ENCODE measurements around the gene TYW5.
A peak's percentile ranks its signal among the peaks of the same experiment; 100 is the strongest.

The TYW5 gene

DNA sequence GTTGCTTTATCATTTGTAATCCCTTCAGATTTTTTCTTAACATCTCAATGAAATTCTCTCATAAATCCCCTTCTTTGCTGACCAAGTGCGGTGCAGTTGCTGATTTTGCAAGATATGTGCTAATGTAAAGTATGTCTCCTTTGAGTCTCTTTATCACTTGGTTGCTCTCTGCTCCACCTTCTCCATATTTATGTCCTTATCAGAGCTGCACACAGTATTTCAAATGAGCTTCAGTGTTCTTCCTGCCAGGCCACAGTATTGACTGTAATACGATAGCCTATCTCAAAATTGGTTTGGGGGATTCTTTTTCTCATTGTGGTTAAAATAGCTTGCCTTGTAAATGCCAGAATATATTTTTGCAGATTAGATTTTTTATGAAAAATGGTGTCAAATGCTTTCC lies 32.3 kb upstream of the TYW5 start:
- POLR2A ChIA-PET, result no interaction called here
- TF ChIP-seq LEF1 (IDR thresholded peaks at IDR 0.05; ENCODE audit: borderline replicate concordance), result no peak
- no peak for TF ChIP-seq SP1 (IDR thresholded peaks at IDR 0.05)
- no peak for TF ChIP-seq L3MBTL2 (conservative IDR thresholded peaks at IDR 0.05)
- no peak for TF ChIP-seq SUZ12 (IDR thresholded peaks at IDR 0.05)
- no peak for TF ChIP-seq BHLHE40 (IDR thresholded peaks at IDR 0.05; ENCODE audit: borderline replicate concordance)
- no peak for TF ChIP-seq FOXM1 (IDR thresholded peaks at IDR 0.05; ENCODE audit: borderline replicate concordance)
- no peak for TF ChIP-seq NFRKB (IDR thresholded peaks at IDR 0.05)
- TF ChIP-seq ARNT (IDR thresholded peaks at IDR 0.05), result no peak
- no peak for TF ChIP-seq TARDBP (IDR thresholded peaks at IDR 0.05)
- no peak for TF ChIP-seq CTBP1 (IDR thresholded peaks at IDR 0.05; ENCODE audit: borderline replicate concordance)
- no peak for TF ChIP-seq HDGF (IDR thresholded peaks at IDR 0.05; ENCODE audit: borderline replicate concordance)
- TF ChIP-seq, protein P1, sequence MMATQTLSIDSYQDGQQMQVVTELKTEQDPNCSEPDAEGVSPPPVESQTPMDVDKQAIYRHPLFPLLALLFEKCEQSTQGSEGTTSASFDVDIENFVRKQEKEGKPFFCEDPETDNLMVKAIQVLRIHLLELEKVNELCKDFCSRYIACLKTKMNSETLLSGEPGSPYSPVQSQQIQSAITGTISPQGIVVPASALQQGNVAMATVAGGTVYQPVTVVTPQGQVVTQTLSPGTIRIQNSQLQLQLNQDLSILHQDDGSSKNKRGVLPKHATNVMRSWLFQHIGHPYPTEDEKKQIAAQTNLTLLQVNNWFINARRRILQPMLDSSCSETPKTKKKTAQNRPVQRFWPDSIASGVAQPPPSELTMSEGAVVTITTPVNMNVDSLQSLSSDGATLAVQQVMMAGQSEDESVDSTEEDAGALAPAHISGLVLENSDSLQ (IDR thresholded peaks at IDR 0.05), result no peak
- no peak for TF ChIP-seq ZNF384 (IDR thresholded peaks at IDR 0.05)
- TF ChIP-seq FOXA1 (IDR thresholded peaks at IDR 0.05), result no peak
- TF ChIP-seq FOXK2 (IDR thresholded peaks at IDR 0.05), result no peak
- TF ChIP-seq ELF4 (IDR thresholded peaks at IDR 0.05), result no peak
- CTCF ChIA-PET, result no interaction called here
- no peak for DNase-seq (ENCODE audit: extremely low spot score)

DNA sequence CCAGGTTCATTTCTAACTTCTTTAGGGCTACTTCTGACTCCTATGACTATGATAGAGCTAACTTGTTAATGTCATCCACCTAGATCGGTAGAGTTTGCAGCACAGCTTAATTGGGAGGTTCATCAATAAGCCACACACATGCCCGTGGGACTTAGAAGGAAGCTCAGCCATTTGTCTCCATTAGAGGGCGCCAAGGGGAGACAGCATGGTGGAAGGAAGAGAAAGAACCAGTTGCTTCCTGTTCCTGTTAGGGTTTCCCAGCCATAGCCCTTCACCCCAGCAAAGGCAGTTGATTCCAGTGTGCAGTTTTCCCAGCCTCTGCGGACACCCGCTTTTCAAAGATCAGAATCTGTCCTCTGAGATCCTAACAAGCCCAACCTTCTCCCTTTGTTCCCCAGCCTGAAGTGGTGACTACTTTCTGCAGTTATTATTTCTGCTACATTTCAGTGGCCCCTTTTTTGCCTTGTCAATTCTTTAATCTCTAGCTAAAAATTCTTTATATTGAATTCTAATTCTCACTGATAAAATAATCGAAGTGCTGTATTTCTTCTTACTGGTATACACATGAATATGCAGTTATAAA lies 30.4 kb upstream of the TYW5 start:
- CTCF ChIA-PET, result interaction anchor here (0.7 to 2.0 kb wide), 6 partner anchors 195 to 727 kb away, joined by 3 to 5 read pairs (median 4); no protein-coding TSS in a partner anchor
- POLR2A ChIA-PET, result no interaction called here
- TF ChIP-seq SUZ12 (IDR thresholded peaks at IDR 0.05) (no peak), FOXK2 (IDR thresholded peaks at IDR 0.05) (no peak), L3MBTL2 (conservative IDR thresholded peaks at IDR 0.05) (no peak), TARDBP (IDR thresholded peaks at IDR 0.05) (no peak), NFRKB (IDR thresholded peaks at IDR 0.05) (no peak), FOXA1 (IDR thresholded peaks at IDR 0.05) (no peak)
- peak; percentile 60 for DNase-seq (ENCODE audit: extremely low spot score)

- TF ChIP-seq HDGF (IDR thresholded peaks at IDR 0.05; ENCODE audit: borderline replicate concordance) (no peak), CTBP1 (IDR thresholded peaks at IDR 0.05; ENCODE audit: borderline replicate concordance) (no peak)
- ChIA-PET CTCF (interaction anchor here (0.6 to 2.0 kb wide), 3 partner anchors 12 to 497 kb away, joined by 3 to 5 read pairs (median 4); no protein-coding TSS in a partner anchor), POLR2A (interaction anchor here (0.8 kb wide), 1 partner anchor 151 kb away, joined by 3 read pairs; no protein-coding TSS in a partner anchor)
- DNase-seq (ENCODE audit: extremely low spot score), result no peak
Observed at GRCh38 chr2:199984755-199985154, 29.5 kb upstream of the TYW5 start.

GRCh38 chr2:199984159-199984558 lies 28.9 kb upstream of the TYW5 start:
- CTCF ChIA-PET, result interaction anchor here (0.6 to 2.0 kb wide), 3 partner anchors 11 to 497 kb away, joined by 3 to 5 read pairs (median 4); no protein-coding TSS in a partner anchor
- no peak for TF ChIP-seq NFRKB (IDR thresholded peaks at IDR 0.05)
- no peak for TF ChIP-seq TARDBP (IDR thresholded peaks at IDR 0.05)
- no peak for TF ChIP-seq L3MBTL2 (conservative IDR thresholded peaks at IDR 0.05)
- no peak for TF ChIP-seq ZNF384 (IDR thresholded peaks at IDR 0.05)
- POLR2A ChIA-PET, result no interaction called here
- DNase-seq (ENCODE audit: extremely low spot score), result no peak

- POLR2A ChIA-PET, result no interaction called here
- TF ChIP-seq SP1 (IDR thresholded peaks at IDR 0.05), result no peak
- no peak for TF ChIP-seq FOXM1 (IDR thresholded peaks at IDR 0.05; ENCODE audit: borderline replicate concordance)
- no peak for TF ChIP-seq TARDBP (IDR thresholded peaks at IDR 0.05)
- TF ChIP-seq HDGF (IDR thresholded peaks at IDR 0.05; ENCODE audit: borderline replicate concordance), result no peak
- no peak for TF ChIP-seq ELF4 (IDR thresholded peaks at IDR 0.05)
- no peak for TF ChIP-seq L3MBTL2 (conservative IDR thresholded peaks at IDR 0.05)
- TF ChIP-seq ZNF384 (IDR thresholded peaks at IDR 0.05), result no peak
- no peak for TF ChIP-seq NFRKB (IDR thresholded peaks at IDR 0.05)
- TF ChIP-seq, protein P1 (IDR thresholded peaks at IDR 0.05), result no peak
- TF ChIP-seq ARNT (IDR thresholded peaks at IDR 0.05), result no peak
- no peak for TF ChIP-seq FOXA1 (IDR thresholded peaks at IDR 0.05)
- TF ChIP-seq SUZ12 (IDR thresholded peaks at IDR 0.05), result no peak
- TF ChIP-seq CTBP1 (IDR thresholded peaks at IDR 0.05; ENCODE audit: borderline replicate concordance), result no peak
- TF ChIP-seq LEF1 (IDR thresholded peaks at IDR 0.05; ENCODE audit: borderline replicate concordance), result no peak
- no peak for TF ChIP-seq BHLHE40 (IDR thresholded peaks at IDR 0.05; ENCODE audit: borderline replicate concordance)
- no peak for TF ChIP-seq FOXK2 (IDR thresholded peaks at IDR 0.05)
- CTCF ChIA-PET, result interaction anchor here (1.4 kb wide), 1 partner anchor 10 kb away, joined by 3 read pairs; no protein-coding TSS in a partner anchor
- DNase-seq (ENCODE audit: extremely low spot score), result no peak
Observed at GRCh38 chr2:199983534-199983933, 28.2 kb upstream of the TYW5 start.

DNA sequence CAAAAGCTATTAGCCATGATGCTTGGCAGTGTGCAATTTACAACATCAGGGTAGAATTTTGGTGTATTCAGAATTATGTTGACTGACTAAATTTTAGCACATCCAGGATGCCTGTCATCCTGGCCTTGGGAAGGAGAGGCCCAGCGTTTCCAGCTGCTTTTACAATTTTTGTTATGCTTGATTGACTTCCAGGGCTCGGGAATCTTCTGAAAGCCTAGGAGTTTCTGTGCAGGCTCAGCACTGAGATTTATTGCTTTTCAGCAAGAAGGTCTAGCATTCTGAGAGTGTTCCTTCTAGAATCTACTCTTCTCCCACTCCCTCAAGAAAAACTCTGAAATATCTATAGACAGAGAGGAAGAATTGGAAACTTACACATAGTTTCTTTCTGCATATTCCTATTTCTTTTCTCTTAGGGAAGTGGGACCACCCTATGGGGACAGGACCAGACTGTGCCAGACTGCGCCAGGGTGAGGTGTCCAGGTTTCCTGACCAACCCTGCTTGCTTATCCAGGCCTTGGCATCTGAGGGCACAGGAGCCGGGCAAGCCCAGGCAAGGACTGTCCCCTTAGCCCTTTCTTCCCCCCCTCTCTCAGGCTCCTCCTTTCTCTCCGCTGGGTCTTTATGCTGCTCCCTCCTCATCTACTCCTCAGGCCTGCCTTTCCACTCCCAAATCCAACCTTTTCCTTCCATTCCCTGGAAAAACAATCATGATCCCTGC lies 27.0 kb upstream of the TYW5 start:
- DNase-seq (ENCODE audit: extremely low spot score), result no peak
- TF ChIP-seq ARNT (IDR thresholded peaks at IDR 0.05) (no peak), SP1 (IDR thresholded peaks at IDR 0.05) (no peak), SUZ12 (IDR thresholded peaks at IDR 0.05) (no peak), FOXM1 (IDR thresholded peaks at IDR 0.05; ENCODE audit: borderline replicate concordance) (no peak), FOXK2 (IDR thresholded peaks at IDR 0.05) (no peak), CTBP1 (IDR thresholded peaks at IDR 0.05; ENCODE audit: borderline replicate concordance) (no peak), NFRKB (IDR thresholded peaks at IDR 0.05) (no peak), ZNF384 (IDR thresholded peaks at IDR 0.05) (no peak)
- TF ChIP-seq, protein P1 (IDR thresholded peaks at IDR 0.05), result no peak
- CTCF ChIA-PET, result no interaction called here
- POLR2A ChIA-PET, result no interaction called here

Data from HEK293T (cell line).